Stomach (tissue), 4 donors: Measurements from ENCODE around the gene MYO9B.

ENCODE experiments used
- CTCF ChIP-seq, 7 experiments: fragments of 450-650 bp in 4 of 7; fragments of 200-600 bp in 3 of 7; sonication (generic) in 3 of 7; IDR thresholded peaks; one replicate each; pipeline ENCODE4 v1.5.1; 2016 to 2019; ENCODE audit warnings: antibody characterized with exemption in 7 of 7, control low read depth in 2 of 7, mild to moderate bottlenecking in 1 of 7
- EP300 ChIP-seq: sonication (generic); formaldehyde crosslinking; IDR thresholded peaks from one replicate; pipeline ENCODE4 v1.6.1; 2017; ENCODE audit warnings: antibody characterized with exemption

GRCh38 chr19:17037184-17037583, 38.4 kb upstream of the MYO9B start:
- TF ChIP-seq CTCF (IDR thresholded peaks at IDR 0.05) = no peak
- no peak for TF ChIP-seq EP300
